CD4-positive, alpha-beta memory T cell (primary cell): ENCODE data around the gene NOG. TPM values are rescaled to one million over a fixed set of nuclear protein-coding genes. Genes with fewer than 3 reads are reported as not detected.
A peak's percentile ranks its signal among the peaks of the same experiment; 100 is the strongest.

Experiments
- CTCF ChIA-PET: fragments of 350-600 bp; sonication (Branson Sonifier 250); formaldehyde crosslinking; loops from one replicate; lab custom pipeline; 2021; ENCODE audit warnings: inconsistent platforms; ENCODE audit not compliant: partially characterized antibody; lab: Charles Lee
- POLR2A ChIA-PET: fragments of 350-600 bp; sonication (Branson Sonifier 250); formaldehyde crosslinking; loops from one replicate; lab custom pipeline; 2021; ENCODE audit not compliant: partially characterized antibody; lab: Charles Lee
- DNase-seq, 5 donors: peaks; one replicate each; pipeline versions ENCODE4 v3.0.0 to v3.0.0-alpha.2; 2020 to 2022; ENCODE audit warnings: mixed read lengths in 1 of 5
- H3K27ac ChIP-seq: one replicate; pipeline ENCODE4 v1.7.0; 2013; ENCODE audit warnings: low read depth, low read length
- H3K27me3 ChIP-seq: 2 replicates; pipeline ENCODE4 v1.7.0; 2013; ENCODE audit warnings: mild to moderate bottlenecking, low read length, moderate library complexity; ENCODE audit not compliant: insufficient read depth
- H3K36me3 ChIP-seq: 2 replicates; pipeline ENCODE4 v1.7.0; 2013; ENCODE audit warnings: mild to moderate bottlenecking, low read length, moderate library complexity; ENCODE audit not compliant: insufficient read depth
- H3K4me1 ChIP-seq: 2 replicates; pipeline ENCODE4 v1.7.0; 2013; ENCODE audit warnings: mild to moderate bottlenecking, low read length, moderate library complexity; ENCODE audit not compliant: insufficient read depth
- H3K4me3 ChIP-seq, 2 donors: one replicate each; pipeline ENCODE4 v1.7.0; 2013; ENCODE audit warnings: low read length in 2 of 2, mild to moderate bottlenecking in 1 of 2
- H3K9me3 ChIP-seq, 2 donors: one replicate each; pipeline ENCODE4 v1.7.0; 2013; ENCODE audit warnings: low read length in 2 of 2, control low read depth in 1 of 2; ENCODE audit not compliant: control insufficient read depth in 1 of 2
- H3K27ac Mint-ChIP-seq, 7 donors: one replicate each; pipeline ENCODE4 v1.8.0; 2020 to 2021; ENCODE audit warnings: mixed read lengths in 7 of 7, mild to moderate bottlenecking in 6 of 7, inconsistent platforms in 3 of 7, moderate library complexity in 3 of 7
- H3K27me3 Mint-ChIP-seq, 2 donors: one replicate each; pipeline ENCODE4 v1.8.0; 2020 to 2021; ENCODE audit warnings: mixed read lengths in 2 of 2
- H3K36me3 Mint-ChIP-seq, 2 donors: one replicate each; pipeline ENCODE4 v1.8.0; 2020 to 2021; ENCODE audit warnings: mixed read lengths in 2 of 2, inconsistent platforms in 1 of 2, mild to moderate bottlenecking in 1 of 2
- H3K4me1 Mint-ChIP-seq, 4 donors: one replicate each; pipeline ENCODE4 v1.8.0; 2020 to 2021; ENCODE audit warnings: mixed read lengths in 4 of 4, mild to moderate bottlenecking in 1 of 4
- H3K4me3 Mint-ChIP-seq, 8 donors: one replicate each; pipeline ENCODE4 v1.8.0; 2020 to 2021; ENCODE audit warnings: mixed read lengths in 8 of 8, mild to moderate bottlenecking in 7 of 8, moderate library complexity in 6 of 8, inconsistent platforms in 3 of 8
- H3K9me3 Mint-ChIP-seq, 8 donors: one replicate each; pipeline ENCODE4 v1.8.0; 2020 to 2021; ENCODE audit warnings: mixed read lengths in 8 of 8, mild to moderate bottlenecking in 5 of 8, inconsistent platforms in 3 of 8, moderate library complexity in 1 of 8
- intact Hi-C: fragments of 100-400 bp; cut with micrococcal nuclease; formaldehyde crosslinking; loops from one replicate; pipeline ENCODE4 v1.15.1; 2023
- polyA plus RNA-seq, 2 donors: library from polyadenylated mRNA; unstranded; fragments of 300-500 nt; fragmentation: Illumina TruSeq; gene quantifications; one replicate each; pipeline ENCODE4 v1.2.3, GENCODE V29; 2021
- total RNA-seq, 2 experiments: library from RNA; stranded (reverse); gene quantifications; one replicate each; pipeline ENCODE4 v1.2.3, GENCODE V29; 2021

Gene NOG
- total and polyA plus RNA-seq, 4 experiments from 2014 or later, result 0.88 to 16.2 (median 9.5) TPM

DNA sequence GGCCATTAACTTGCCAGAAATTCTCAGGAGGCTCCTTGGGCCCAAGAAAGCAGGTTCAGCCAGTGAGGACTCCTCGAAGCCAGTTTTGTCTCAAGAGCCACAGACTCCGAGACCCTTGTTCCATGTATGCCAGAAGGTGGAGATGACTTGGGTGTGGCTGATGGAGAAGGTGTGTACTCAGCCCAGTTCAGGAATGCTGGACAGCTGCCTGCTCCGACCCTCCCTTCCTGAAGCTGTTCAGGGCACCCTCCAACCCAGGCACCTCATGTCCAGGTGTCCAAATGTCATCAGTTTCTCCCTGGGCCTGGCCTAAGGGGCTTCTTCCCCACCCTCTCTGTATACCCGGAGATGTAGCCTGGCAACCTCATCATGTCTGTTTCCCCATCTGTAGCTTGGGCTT lies 40.2 kb downstream of the NOG start:
- no peaks in the 10 kb centered on the region for H3K36me3 Mint-ChIP-seq

DNA sequence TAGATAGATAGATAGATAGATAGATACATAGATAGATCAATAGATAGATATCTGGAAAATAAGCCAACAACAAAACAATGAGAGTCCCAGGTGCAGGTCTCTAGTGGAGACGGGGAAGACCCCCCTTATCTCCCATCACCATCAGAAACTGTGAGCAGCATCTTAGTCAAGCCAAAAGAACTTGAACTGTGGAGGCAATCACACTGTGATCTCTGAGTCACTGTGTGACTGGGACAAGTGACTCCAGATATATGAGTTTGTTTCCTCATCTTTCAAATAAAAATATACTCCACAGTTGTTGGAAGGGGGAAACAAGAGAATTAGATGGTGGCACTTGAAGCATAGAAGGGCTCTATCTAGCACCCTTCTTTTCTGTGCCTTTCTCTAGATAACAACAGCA lies 42.1 kb downstream of the NOG start:
- POLR2A ChIA-PET, result no interaction called here
- H3K27me3 Mint-ChIP-seq, result peaks cover 4 to 8% of the 10 kb centered on the region in 2 donors
- no peak for DNase-seq
- Histone ChIP-seq H3K4me1 (no peaks in the 10 kb centered on the region), H3K9me3 (no peaks in the 10 kb centered on the region), H3K27me3 (no peaks in the 10 kb centered on the region), H3K27ac (no peak overlapping the region), H3K36me3 (no peaks in the 10 kb centered on the region), H3K4me3 (no peak overlapping the region)
- no peaks in the 10 kb centered on the region for H3K9me3 Mint-ChIP-seq
- H3K4me3 Mint-ChIP-seq, result no peak overlapping the region
- CTCF ChIA-PET, result no interaction called here
- intact Hi-C loops, result no loop called here
- H3K4me1 Mint-ChIP-seq, result no peaks in the 10 kb centered on the region
- H3K27ac Mint-ChIP-seq, result no peak overlapping the region
- H3K36me3 Mint-ChIP-seq, result no peaks in the 10 kb centered on the region

More for the DNA sequence above, 40.2 kb downstream of the NOG start:
- H3K4me3 ChIP-seq, result no peak overlapping the region
- POLR2A ChIA-PET, result no interaction called here
- intact Hi-C loops, result no loop called here
- H3K36me3 ChIP-seq, result no peaks in the 10 kb centered on the region
- H3K4me1 ChIP-seq, result no peaks in the 10 kb centered on the region
- Mint-ChIP-seq H3K27me3 (peaks cover 0 to 2% of the 10 kb centered on the region in 2 donors), H3K27ac (peak overlapping the region in 1 of 7 donors; percentile 53), H3K4me3 (no peak overlapping the region), H3K9me3 (peaks cover 0 to 3% (median 0%) of the 10 kb centered on the region in 8 donors), H3K4me1 (no peaks in the 10 kb centered on the region)
- DNase-seq, result no peak
- no peaks in the 10 kb centered on the region for H3K9me3 ChIP-seq
- H3K27ac ChIP-seq, result no peak overlapping the region
- CTCF ChIA-PET, result no interaction called here
- H3K27me3 ChIP-seq, result no peaks in the 10 kb centered on the region

DNA sequence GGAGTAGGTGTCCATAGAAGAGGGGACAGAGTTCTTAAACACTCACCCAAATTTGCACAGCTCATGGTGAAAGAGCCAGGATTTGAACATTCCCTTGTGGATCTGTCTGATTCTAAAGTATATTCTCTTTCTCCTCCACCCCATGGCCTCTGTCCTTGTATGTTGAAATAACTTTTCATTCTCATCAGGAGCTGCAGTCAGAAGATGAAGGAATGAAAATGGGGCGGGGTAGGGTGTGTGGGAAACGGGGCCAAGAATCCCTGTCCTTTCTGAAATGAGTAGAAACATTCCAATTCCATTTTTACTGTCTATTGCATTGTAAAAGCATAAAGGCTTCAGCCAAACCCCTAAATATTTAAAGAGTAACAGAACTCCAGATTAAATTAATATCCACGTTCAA lies 42.8 kb downstream of the NOG start:
- no peaks in the 10 kb centered on the region for H3K27me3 ChIP-seq
- no peaks in the 10 kb centered on the region for H3K9me3 Mint-ChIP-seq
- no peaks in the 10 kb centered on the region for H3K4me1 ChIP-seq
- ChIA-PET POLR2A (no interaction called here), CTCF (no interaction called here)
- no peak overlapping the region for H3K4me3 ChIP-seq
- H3K36me3 ChIP-seq, result no peaks in the 10 kb centered on the region
- intact Hi-C loops, result no loop called here
- H3K27me3 Mint-ChIP-seq, result peaks cover 5 to 12% of the 10 kb centered on the region in 2 donors
- H3K36me3 Mint-ChIP-seq, result no peaks in the 10 kb centered on the region
- no peak overlapping the region for H3K27ac Mint-ChIP-seq
- no peaks in the 10 kb centered on the region for H3K9me3 ChIP-seq
- H3K4me1 Mint-ChIP-seq, result no peaks in the 10 kb centered on the region
- H3K4me3 Mint-ChIP-seq, result no peak overlapping the region
- no peak for DNase-seq
- no peak overlapping the region for H3K27ac ChIP-seq

DNA sequence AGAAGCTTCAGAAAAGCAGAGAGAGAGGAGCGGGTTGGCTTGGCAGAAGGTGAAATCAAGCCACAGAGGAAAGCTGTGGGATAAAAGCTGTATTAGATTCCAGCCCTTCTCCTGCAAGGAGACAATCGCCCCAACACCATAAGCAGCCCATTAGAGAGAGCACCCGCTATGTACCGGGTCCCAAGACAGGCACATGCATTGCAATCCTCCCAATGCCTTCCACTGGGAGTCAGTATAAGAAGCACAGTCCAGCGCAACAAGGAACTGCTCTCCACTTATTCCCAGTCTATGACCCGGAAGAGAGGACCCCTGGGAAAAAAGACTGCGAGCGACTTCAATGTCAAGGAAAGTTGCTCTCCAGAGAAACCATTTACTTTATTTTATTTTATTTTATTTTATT lies 43.8 kb downstream of the NOG start:
- Histone ChIP-seq H3K36me3 (no peaks in the 10 kb centered on the region), H3K27me3 (no peaks in the 10 kb centered on the region), H3K27ac (no peak overlapping the region), H3K4me3 (no peak overlapping the region), H3K4me1 (no peaks in the 10 kb centered on the region), H3K9me3 (no peaks in the 10 kb centered on the region)
- Mint-ChIP-seq H3K27me3 (peaks cover 7 to 12% of the 10 kb centered on the region in 2 donors), H3K27ac (no peak overlapping the region), H3K4me3 (no peak overlapping the region), H3K4me1 (no peaks in the 10 kb centered on the region), H3K9me3 (no peaks in the 10 kb centered on the region), H3K36me3 (no peaks in the 10 kb centered on the region)
- ChIA-PET POLR2A (no interaction called here), CTCF (no interaction called here)
- DNase-seq, result no peak
- intact Hi-C loops, result no loop called here

DNA sequence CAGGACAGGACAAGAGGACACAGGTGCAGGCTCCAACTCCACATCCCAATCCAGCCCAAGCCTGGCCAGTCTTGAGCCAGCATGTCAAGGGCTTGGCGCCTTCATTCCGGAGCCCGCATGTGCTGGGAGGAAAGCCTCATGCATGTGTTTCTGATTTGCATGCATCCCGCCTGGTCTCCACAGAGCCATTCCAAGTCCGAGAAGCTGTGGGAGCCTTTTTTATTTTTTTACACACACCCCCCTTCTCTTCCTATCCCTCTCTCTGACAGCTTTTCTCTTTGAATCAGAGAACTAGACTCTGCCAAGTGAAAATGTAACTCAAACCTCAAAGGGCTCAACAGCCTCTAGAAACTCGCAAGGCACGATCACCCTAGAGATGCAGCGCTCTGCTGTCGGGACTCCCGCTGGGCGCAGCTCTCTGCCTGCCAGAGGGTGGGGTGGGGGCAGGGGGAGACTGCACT lies 45.1 kb downstream of the NOG start:
- H3K4me1 ChIP-seq, result no peaks in the 10 kb centered on the region
- Mint-ChIP-seq H3K4me3 (no peak overlapping the region), H3K4me1 (no peaks in the 10 kb centered on the region), H3K9me3 (no peaks in the 10 kb centered on the region), H3K36me3 (no peaks in the 10 kb centered on the region), H3K27ac (no peak overlapping the region), H3K27me3 (peaks cover 9 to 12% of the 10 kb centered on the region in 2 donors)
- no peaks in the 10 kb centered on the region for H3K36me3 ChIP-seq
- H3K27me3 ChIP-seq, result no peaks in the 10 kb centered on the region
- H3K4me3 ChIP-seq, result no peak overlapping the region
- no peaks in the 10 kb centered on the region for H3K9me3 ChIP-seq
- POLR2A ChIA-PET, result interaction anchor here (0.6 kb wide), 1 partner anchor 44 kb away, joined by 3 read pairs; no protein-coding TSS in a partner anchor
- no peak overlapping the region for H3K27ac ChIP-seq
- DNase-seq, result no peak
- intact Hi-C loops, result no loop called here
- CTCF ChIA-PET, result interaction anchor here (0.8 to 1.2 kb wide), 3 partner anchors 15 to 77 kb away, joined by 3 read pairs; no protein-coding TSS in a partner anchor

DNA sequence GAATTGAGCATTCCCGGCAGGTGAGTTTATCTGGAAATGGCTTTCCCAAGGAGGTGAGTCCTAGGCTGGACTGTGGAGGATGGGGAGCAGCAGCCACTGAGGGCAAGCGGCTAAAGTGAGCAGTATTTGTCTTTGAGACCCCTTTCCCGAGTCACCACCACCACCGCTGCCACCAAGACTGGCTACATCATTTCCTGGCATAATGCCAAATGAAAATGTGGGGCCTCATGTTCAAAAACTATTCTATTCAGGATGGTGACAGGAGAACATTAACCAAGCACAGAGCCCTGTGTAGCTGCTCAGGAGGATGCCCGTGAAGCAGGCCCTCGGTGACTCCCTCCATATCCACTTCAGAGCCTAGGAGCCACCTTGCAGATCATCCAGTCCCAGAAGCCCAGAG lies 46.0 kb downstream of the NOG start:
- Mint-ChIP-seq H3K27me3 (peaks cover 9 to 12% of the 10 kb centered on the region in 2 donors), H3K4me1 (no peaks in the 10 kb centered on the region), H3K9me3 (no peaks in the 10 kb centered on the region), H3K36me3 (no peaks in the 10 kb centered on the region), H3K4me3 (no peak overlapping the region), H3K27ac (no peak overlapping the region)
- ChIA-PET POLR2A (no interaction called here), CTCF (interaction anchor here (1.2 kb wide), 1 partner anchor 76 kb away, joined by 3 read pairs; no protein-coding TSS in a partner anchor)
- no peak for DNase-seq
- H3K9me3 ChIP-seq, result no peaks in the 10 kb centered on the region
- H3K27me3 ChIP-seq, result no peaks in the 10 kb centered on the region
- intact Hi-C loops, result no loop called here
- no peak overlapping the region for H3K27ac ChIP-seq
- no peaks in the 10 kb centered on the region for H3K36me3 ChIP-seq
- H3K4me1 ChIP-seq, result no peaks in the 10 kb centered on the region
- no peak overlapping the region for H3K4me3 ChIP-seq

DNA sequence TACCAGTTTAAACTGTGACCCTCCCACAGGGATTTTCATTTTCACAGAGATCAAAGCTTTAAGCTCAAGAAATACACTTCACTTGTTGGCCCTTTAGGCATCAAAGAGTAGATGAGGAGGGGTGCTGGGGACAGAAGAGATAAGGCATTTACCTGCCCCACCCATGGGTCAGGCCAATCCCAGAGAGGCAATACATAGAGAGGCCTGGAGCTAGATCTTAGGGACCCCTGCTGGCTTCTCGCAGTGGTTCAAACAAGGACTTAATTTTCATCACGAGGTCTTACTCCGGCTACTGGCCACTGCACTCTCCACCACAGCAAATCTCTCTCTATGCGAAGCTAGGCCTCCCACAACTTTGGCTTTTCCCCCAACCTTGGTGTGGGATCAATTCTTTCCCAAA lies 46.6 kb downstream of the NOG start:
- no peak overlapping the region for H3K27ac Mint-ChIP-seq
- POLR2A ChIA-PET, result no interaction called here
- no peaks in the 10 kb centered on the region for H3K9me3 Mint-ChIP-seq
- Histone ChIP-seq H3K4me1 (no peaks in the 10 kb centered on the region), H3K9me3 (no peaks in the 10 kb centered on the region), H3K4me3 (no peak overlapping the region), H3K36me3 (no peaks in the 10 kb centered on the region), H3K27ac (no peak overlapping the region), H3K27me3 (no peaks in the 10 kb centered on the region)
- DNase-seq, result no peak
- no peak overlapping the region for H3K4me3 Mint-ChIP-seq
- no peaks in the 10 kb centered on the region for H3K36me3 Mint-ChIP-seq
- intact Hi-C loops, result no loop called here
- CTCF ChIA-PET, result no interaction called here
- H3K27me3 Mint-ChIP-seq, result peaks cover 9 to 12% of the 10 kb centered on the region in 2 donors
- H3K4me1 Mint-ChIP-seq, result no peaks in the 10 kb centered on the region

DNA sequence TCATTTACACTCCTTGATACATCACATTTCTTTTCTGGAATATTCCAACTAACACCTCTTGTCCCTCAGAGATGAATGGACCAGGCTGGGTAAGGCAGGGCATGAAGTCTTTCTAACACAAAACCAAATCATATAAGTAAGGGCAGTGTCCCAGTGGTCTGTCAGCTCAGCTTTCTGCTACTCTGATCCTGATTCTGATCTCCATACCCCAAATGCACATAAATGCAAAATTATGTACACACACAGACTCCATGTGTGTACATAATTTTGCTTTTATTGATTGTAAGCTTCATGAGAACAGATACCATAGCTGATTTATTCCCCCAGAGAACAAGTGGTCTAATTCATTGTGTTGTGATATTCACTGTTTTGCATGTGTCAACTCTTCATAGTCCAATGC lies 47.9 kb downstream of the NOG start:
- Mint-ChIP-seq H3K4me1 (no peaks in the 10 kb centered on the region), H3K36me3 (no peaks in the 10 kb centered on the region), H3K9me3 (no peaks in the 10 kb centered on the region), H3K27ac (no peak overlapping the region), H3K27me3 (peaks cover 9 to 14% of the 10 kb centered on the region in 2 donors), H3K4me3 (no peak overlapping the region)
- Histone ChIP-seq H3K27me3 (no peaks in the 10 kb centered on the region), H3K4me3 (no peak overlapping the region), H3K4me1 (no peaks in the 10 kb centered on the region), H3K27ac (no peak overlapping the region), H3K9me3 (no peaks in the 10 kb centered on the region), H3K36me3 (no peaks in the 10 kb centered on the region)
- POLR2A ChIA-PET, result no interaction called here
- CTCF ChIA-PET, result no interaction called here
- intact Hi-C loops, result no loop called here
- DNase-seq, result no peak
